A549 (cell line): ENCODE data around the gene CTBP1. TPM values are rescaled to one million over a fixed set of nuclear protein-coding genes. Genes with fewer than 3 reads are reported as not detected.

ENCODE experiments used
- ATAC-seq, 2 experiments: fragments of 200-7000 bp in 1 of 2; fragments of >200 bp in 1 of 2; cut with Nextera tagmentation in 1 of 2; cut with Tn5 transposase in 1 of 2; 3 replicates each; pipeline versions ENCODE4 v1.8.0 to v1.9.1; 2018 to 2020; ENCODE audit warnings: mild to moderate bottlenecking in 1 of 2, moderate library complexity in 1 of 2
- CTCF ChIA-PET: fragments of 300-600 bp; sonication (Branson Sonifier 250); formaldehyde crosslinking; extraction: SDS; loops from one replicate; lab custom pipeline; 2021; ENCODE audit warnings: antibody characterized with exemption, inconsistent platforms; lab: Yijun Ruan, JAX
- POLR2A ChIA-PET: fragments of 350-600 bp; formaldehyde crosslinking; extraction: SDS; loops from one replicate; lab custom pipeline; 2021; ENCODE audit warnings: antibody characterized with exemption, inconsistent platforms; lab: Yijun Ruan, JAX
- DNase-seq, 2 experiments: peaks; one replicate each; pipeline versions ENCODE4 v3.0.0 to v3.0.0-alpha.2; 2011 to 2016; ENCODE audit warnings: low read depth in 1 of 2, low spot score in 1 of 2
- FAIRE-seq: peaks from 2 replicates; lab custom pipeline; 2011; peaks lifted over from hg19 to GRCh38; lab: Jason Lieb, UNC
- H3K27ac ChIP-seq, 2 experiments: fragments of >200 bp; sonication (Bioruptor Twin); formaldehyde crosslinking; 3 replicates each; pipeline ENCODE4 v1.5.1; 2016 to 2017
- H3K4me1 ChIP-seq: fragments of >200 bp; sonication (Bioruptor Twin); formaldehyde crosslinking; 3 replicates; pipeline ENCODE4 v1.6.1; 2016
- H3K4me2 ChIP-seq: fragments of >200 bp; sonication (Bioruptor Twin); formaldehyde crosslinking; 3 replicates; pipeline ENCODE4 v1.6.1; 2016
- H3K4me3 ChIP-seq: fragments of >200 bp; sonication (Bioruptor Twin); formaldehyde crosslinking; 3 replicates; pipeline ENCODE4 v1.5.1; 2016
- H3K9me3 ChIP-seq: fragments of >200 bp; sonication (Bioruptor Twin); formaldehyde crosslinking; 3 replicates; pipeline ENCODE4 v1.6.1; 2016
- BCL3 ChIP-seq: fragments of >200 bp; sonication (Bioruptor Twin); formaldehyde crosslinking; IDR thresholded peaks from 3 replicates; pipeline ENCODE4 v1.6.1; 2016
- CBX2 ChIP-seq: fragments of 200-600 bp; sonication (generic); IDR thresholded peaks from 2 replicates; pipeline ENCODE4 v1.6.1; 2016; ENCODE audit warnings: low read depth, mild to moderate bottlenecking, borderline replicate concordance
- CTCF ChIP-seq: fragments of >200 bp; sonication (Bioruptor Twin); formaldehyde crosslinking; IDR thresholded peaks from 3 replicates; pipeline ENCODE4 v1.5.1; 2016
- E2F6 ChIP-seq: IDR thresholded peaks from 2 replicates; pipeline ENCODE4 v1.6.1; 2012; ENCODE audit warnings: low read depth, borderline replicate concordance
- EHF ChIP-seq: fragments of 250-450 bp; sonication (Bioruptor Pico); IDR thresholded peaks from 2 replicates; pipeline ENCODE4 v1.5.0; 2020; ENCODE audit warnings: mild to moderate bottlenecking
- ELK1 ChIP-seq: fragments of 150-350 bp; IDR thresholded peaks from 2 replicates; pipeline ENCODE4 v1.6.1; 2014; ENCODE audit warnings: low read depth, mild to moderate bottlenecking, low read length
- ESRRA ChIP-seq: fragments of 150-350 bp; IDR thresholded peaks from 2 replicates; pipeline ENCODE4 v1.6.1; 2014; ENCODE audit warnings: mild to moderate bottlenecking, low read length, borderline replicate concordance
- FOSB ChIP-seq: fragments of 250-450 bp; sonication (Bioruptor Pico); IDR thresholded peaks from 2 replicates; pipeline ENCODE4 v1.5.0; 2020; ENCODE audit warnings: mild to moderate bottlenecking, moderate library complexity
- FOSL2 ChIP-seq, 2 experiments: fragments of 450-650 bp in 1 of 2; fragments of >200 bp in 1 of 2; sonication (Bioruptor Twin) in 1 of 2; formaldehyde crosslinking; IDR thresholded peaks; 2 replicates each; pipeline versions ENCODE4 v1.5.0 to v1.6.1; 2016 to 2020; ENCODE audit warnings: mild to moderate bottlenecking in 1 of 2, moderate library complexity in 1 of 2
- FOXS1 ChIP-seq: fragments of 250-450 bp; sonication (Bioruptor Pico); IDR thresholded peaks from 2 replicates; pipeline ENCODE4 v1.5.0; 2020; ENCODE audit warnings: mild to moderate bottlenecking, moderate library complexity
- HDAC2 ChIP-seq: fragments of 200-600 bp; sonication (generic); IDR thresholded peaks from 2 replicates; pipeline ENCODE4 v1.6.1; 2016
- HES2 ChIP-seq: fragments of >200 bp; sonication (Bioruptor Twin); formaldehyde crosslinking; IDR thresholded peaks from 2 replicates; pipeline ENCODE4 v1.6.1; 2016
- HEYL ChIP-seq: fragments of 250-450 bp; sonication (Bioruptor Pico); IDR thresholded peaks from 2 replicates; pipeline ENCODE4 v1.8.0; 2021; ENCODE audit warnings: mild to moderate bottlenecking, moderate library complexity
- HOXA7 ChIP-seq: fragments of 250-450 bp; sonication (Bioruptor Pico); IDR thresholded peaks from 2 replicates; pipeline ENCODE4 v1.5.0; 2020; ENCODE audit warnings: mild to moderate bottlenecking, moderate library complexity
- HOXB5 ChIP-seq: fragments of 250-450 bp; sonication (Bioruptor Pico); IDR thresholded peaks from 2 replicates; pipeline ENCODE4 v1.5.0; 2020; ENCODE audit warnings: mild to moderate bottlenecking, moderate library complexity
- KDM1A ChIP-seq: fragments of 200-600 bp; sonication (generic); IDR thresholded peaks from 2 replicates; pipeline ENCODE4 v1.6.1; 2016; ENCODE audit warnings: low read depth, mild to moderate bottlenecking
- MAX ChIP-seq: IDR thresholded peaks from 2 replicates; pipeline ENCODE4 v1.6.1; 2012
- MYC ChIP-seq: IDR thresholded peaks from 2 replicates; pipeline ENCODE4 v1.6.1; 2012; ENCODE audit warnings: mild to moderate bottlenecking, inconsistent platforms, low read length, improper control_type of control experiment, borderline replicate concordance
- POLR2A ChIP-seq: IDR thresholded peaks from 2 replicates; pipeline ENCODE4 v1.6.1; 2012; ENCODE audit warnings: mild to moderate bottlenecking, low read length
- POLR2AphosphoS2 ChIP-seq: conservative IDR thresholded peaks from 2 replicates; pipeline ENCODE4 v1.6.1; 2012; ENCODE audit warnings: low read length, improper control_type of control experiment, inconsistent platforms
- RNF2 ChIP-seq: fragments of 200-600 bp; sonication (generic); IDR thresholded peaks from 2 replicates; pipeline ENCODE4 v1.6.1; 2016; ENCODE audit warnings: low read depth, mild to moderate bottlenecking, antibody characterized with exemption, moderate library complexity, borderline replicate concordance
- SMC3 ChIP-seq: fragments of >200 bp; sonication (Bioruptor Twin); formaldehyde crosslinking; IDR thresholded peaks from 3 replicates; pipeline ENCODE4 v1.6.1; 2018; ENCODE audit warnings: inconsistent platforms
- TFCP2L1 ChIP-seq: fragments of 250-450 bp; sonication (Bioruptor Pico); IDR thresholded peaks from 2 replicates; pipeline ENCODE4 v1.5.0; 2021; ENCODE audit warnings: mild to moderate bottlenecking
- TP53 ChIP-seq: fragments of 250-450 bp; sonication (Bioruptor Pico); IDR thresholded peaks from 2 replicates; pipeline ENCODE4 v1.5.0; 2021; ENCODE audit warnings: mild to moderate bottlenecking, moderate library complexity
- USF2 ChIP-seq: fragments of 450-650 bp; IDR thresholded peaks from 2 replicates; pipeline ENCODE4 v1.6.1; 2014; ENCODE audit warnings: antibody characterized with exemption
- ZNF302 ChIP-seq: fragments of 250-450 bp; sonication (Bioruptor Pico); IDR thresholded peaks from 2 replicates; pipeline ENCODE4 v1.9.0; 2021; ENCODE audit warnings: inconsistent platforms, mild to moderate bottlenecking, moderate library complexity
- WGBS: methylation state at CpG from one replicate; pipeline ENCODE4 v1.1.6; 2017; ENCODE audit errors: missing lambda C conversion rate; 5-methylcytosine and 5-hydroxymethylcytosine counted together
- polyA plus RNA-seq, 4 experiments: library from polyadenylated mRNA; depleted of rRNA in 3 of 4; stranded (reverse); fragments of >200 nt; fragmentation: RNase III in 1 of 4; extraction: RNeasy Plus Mini Kit Qiagen cat#74134 plus additional on column Dnase treatment in 1 of 4; gene quantifications; 2 replicates in 3 of 4; 3 replicates in 1 of 4; pipeline ENCODE4 v1.2.3, GENCODE V29; 2011 to 2017

The CTBP1 gene
- polyA plus RNA-seq, 2 of the 4 experiments (the other 2 are of a cell fraction) = 43.1 to 93.1 TPM

GRCh38 chr4:1255151-1255550, 6.2 kb upstream of the CTBP1 start:
- 68% methylated on average over 4 of the region's 4 CpGs for WGBS
- Histone ChIP-seq H3K4me1 (no peaks in the 10 kb centered on the region; the same call in 2 of the 3 replicates), H3K4me3 (no peak overlapping the region), H3K4me2 (no peak overlapping the region), H3K27ac (no peak overlapping the region), H3K9me3 (peaks cover 61% of the 10 kb centered on the region)
- no peak for TF ChIP-seq ELK1
- TF ChIP-seq ZNF302 = no peak
- no peak for TF ChIP-seq FOXS1 (CRISPR knock-in tag)
- no peak for TF ChIP-seq KDM1A
- TF ChIP-seq HEYL (CRISPR knock-in tag) = no peak
- TF ChIP-seq MYC = no peak
- TF ChIP-seq ESRRA = no peak
- no peak for TF ChIP-seq RNF2
- TF ChIP-seq MAX = no peak
- TF ChIP-seq HOXA7 = no peak
- no peak for TF ChIP-seq CTCF
- no peak for TF ChIP-seq E2F6
- ChIA-PET POLR2A (no interaction called here), CTCF (interaction anchor here (0.6 kb wide), 1 partner anchor 16 kb away, joined by 4 read pairs; no protein-coding TSS in a partner anchor)
- DNase-seq (no peak), FAIRE-seq (no peak), ATAC-seq (no peak)

GRCh38 chr4:1253831-1254230, 4.9 kb upstream of the CTBP1 start:
- H3K9me3 ChIP-seq = peaks cover 65% of the 10 kb centered on the region
- no peak for FAIRE-seq
- H3K4me2 ChIP-seq = no peak overlapping the region
- POLR2A ChIA-PET = no interaction called here
- peaks cover 5% of the 10 kb centered on the region; the same call in 1 of the 3 replicates for H3K4me1 ChIP-seq
- no peak for ATAC-seq
- WGBS = 86% methylated on average over 5 of the region's 5 CpGs
- CTCF ChIA-PET = no interaction called here
- no peak overlapping the region for H3K4me3 ChIP-seq
- no peak overlapping the region for H3K27ac ChIP-seq
- TF ChIP-seq HDAC2 (no peak), ZNF302 (no peak), USF2 (no peak), TP53 (CRISPR knock-in tag) (no peak), SMC3 (no peak), ELK1 (no peak), ESRRA (no peak)
- DNase-seq = no peak

- ChIA-PET POLR2A (no interaction called here), CTCF (no interaction called here)
- no peak overlapping the region for H3K27ac ChIP-seq
- WGBS = 90% methylated on average over 6 of the region's 6 CpGs
- TF ChIP-seq HES2 (no peak), CBX2 (no peak), FOSL2 (IDR thresholded peaks at IDR 0.05) (no peak), FOSL2 (CRISPR knock-in tag; IDR thresholded peaks at IDR 0.05) (no peak), EHF (CRISPR knock-in tag) (no peak), HOXB5 (CRISPR knock-in tag) (no peak), RNF2 (no peak), FOSB (CRISPR knock-in tag) (no peak), TFCP2L1 (no peak), BCL3 (no peak), POLR2A (no peak), POLR2AphosphoS2 (no peak), ELK1 (no peak)
- H3K4me3 ChIP-seq = no peak overlapping the region
- ATAC-seq = no peak
- peaks cover 5% of the 10 kb centered on the region; the same call in 1 of the 3 replicates for H3K4me1 ChIP-seq
- H3K4me2 ChIP-seq = no peak overlapping the region
- no peak for DNase-seq
- H3K9me3 ChIP-seq = peaks cover 58% of the 10 kb centered on the region
- no peak for FAIRE-seq
Measured at GRCh38 chr4:1252928-1253492, 4.1 kb upstream of the CTBP1 start.
